Transverse colon (tissue), 4 donors: Measurements from ENCODE around the gene PRIM2.

Experiments
- POLR2A ChIP-seq: fragments of 450-650 bp; IDR thresholded peaks from one replicate; pipeline ENCODE4 v1.6.1; 2016; ENCODE audit warnings: antibody characterized with exemption, mild to moderate bottlenecking, moderate library complexity
- POLR2AphosphoS5 ChIP-seq, 3 donors: sonication (generic); formaldehyde crosslinking; IDR thresholded peaks; one replicate each; pipeline ENCODE4 v1.6.1; 2016; ENCODE audit warnings: antibody characterized with exemption in 3 of 3
- TF ChIP-seq, protein P1 (sequence below), 5 experiments: fragments of 200-600 bp in 3 of 5; fragments of 450-650 bp in 2 of 5; sonication (generic) in 3 of 5; IDR thresholded peaks; 1 replicate in 2 of 5; 2 replicates in 3 of 5; pipeline ENCODE4 v1.5.1; 2016 to 2017; ENCODE audit warnings: antibody characterized with exemption in 5 of 5, inconsistent platforms in 3 of 5, mild to moderate bottlenecking in 2 of 5, moderate library complexity in 1 of 5

DNA sequence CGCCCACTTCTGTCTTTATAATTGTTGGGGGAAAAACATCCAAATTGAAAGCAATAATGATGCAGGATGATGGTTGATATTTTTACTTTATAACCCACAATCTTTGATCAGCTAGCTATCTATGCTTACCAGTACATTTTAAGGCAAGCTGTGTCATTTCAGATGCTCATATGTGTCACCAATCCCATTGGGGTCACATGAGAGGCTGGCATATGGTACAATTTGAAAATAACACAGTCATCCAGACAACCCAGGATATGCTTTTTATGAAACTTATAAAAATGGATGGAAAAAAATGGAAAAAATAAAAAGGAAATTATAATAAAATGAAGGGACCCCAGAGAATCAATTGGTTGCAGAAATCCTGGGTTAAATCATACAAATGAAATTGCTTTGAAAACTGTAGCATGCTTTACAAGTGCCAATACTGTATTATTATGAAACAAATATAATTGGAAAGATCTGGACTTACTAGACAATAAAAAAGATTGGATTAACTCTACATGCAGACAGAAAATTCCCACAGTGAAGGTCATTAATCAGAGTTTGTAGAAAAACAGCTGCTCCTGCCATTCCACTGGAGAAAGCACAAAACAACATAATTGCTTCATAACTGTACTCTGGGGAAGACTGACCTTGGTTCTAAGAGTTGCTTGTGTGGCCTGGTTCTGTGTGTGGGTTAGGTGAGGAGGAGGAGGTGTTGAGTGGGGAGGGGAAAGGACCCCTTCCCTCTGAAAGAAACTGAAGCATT, 13.3 kb upstream of the PRIM2 start:
- TF ChIP-seq POLR2AphosphoS5 (IDR thresholded peaks at IDR 0.05) (peak in 2 of 3 donors; percentile 12 to 44), POLR2A (no peak)
- TF ChIP-seq, protein P1, sequence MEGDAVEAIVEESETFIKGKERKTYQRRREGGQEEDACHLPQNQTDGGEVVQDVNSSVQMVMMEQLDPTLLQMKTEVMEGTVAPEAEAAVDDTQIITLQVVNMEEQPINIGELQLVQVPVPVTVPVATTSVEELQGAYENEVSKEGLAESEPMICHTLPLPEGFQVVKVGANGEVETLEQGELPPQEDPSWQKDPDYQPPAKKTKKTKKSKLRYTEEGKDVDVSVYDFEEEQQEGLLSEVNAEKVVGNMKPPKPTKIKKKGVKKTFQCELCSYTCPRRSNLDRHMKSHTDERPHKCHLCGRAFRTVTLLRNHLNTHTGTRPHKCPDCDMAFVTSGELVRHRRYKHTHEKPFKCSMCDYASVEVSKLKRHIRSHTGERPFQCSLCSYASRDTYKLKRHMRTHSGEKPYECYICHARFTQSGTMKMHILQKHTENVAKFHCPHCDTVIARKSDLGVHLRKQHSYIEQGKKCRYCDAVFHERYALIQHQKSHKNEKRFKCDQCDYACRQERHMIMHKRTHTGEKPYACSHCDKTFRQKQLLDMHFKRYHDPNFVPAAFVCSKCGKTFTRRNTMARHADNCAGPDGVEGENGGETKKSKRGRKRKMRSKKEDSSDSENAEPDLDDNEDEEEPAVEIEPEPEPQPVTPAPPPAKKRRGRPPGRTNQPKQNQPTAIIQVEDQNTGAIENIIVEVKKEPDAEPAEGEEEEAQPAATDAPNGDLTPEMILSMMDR (IDR thresholded peaks at IDR 0.05) = no peak
